T-cell (primary cell): Measurements from ENCODE around the gene TRPC4AP. TPM values are rescaled to one million over a fixed set of nuclear protein-coding genes. Genes with fewer than 3 reads are reported as not detected.
A peak's percentile ranks its signal among the peaks of the same experiment; 100 is the strongest.

Experiments
- ATAC-seq, 4 experiments: fragments of 200-7000 bp in 3 of 4; fragments of 150-1000 bp in 1 of 4; cut with Tn5 transposase; replicated peaks in 1 of 4; 1 replicate in 3 of 4; 2 replicates in 1 of 4; pipeline ENCODE4 v1.10.0; 2021; ENCODE audit warnings: moderate library complexity in 3 of 4, mild to moderate bottlenecking in 2 of 4, moderate number of reproducible peaks in 1 of 4
- CTCF ChIA-PET, 2 donors: fragments of 300-600 bp; sonication (Branson Sonifier 250); formaldehyde crosslinking; loops; one replicate each; lab custom pipeline; 2022; ENCODE audit warnings: antibody characterized with exemption in 2 of 2; lab: Charles Lee
- POLR2A ChIA-PET, 2 donors: fragments of 300-600 bp; sonication (Branson Sonifier 250); formaldehyde crosslinking; loops; one replicate each; lab custom pipeline; 2022; ENCODE audit warnings: antibody characterized with exemption in 2 of 2; lab: Charles Lee
- DNase-seq, 35 experiments: peaks; one replicate each; pipeline versions ENCODE4 v3.0.0 to v3.0.0-alpha.2; 2013 to 2023
- H3K27ac ChIP-seq: one replicate; pipeline ENCODE4 v1.5.1; 2013; ENCODE audit warnings: low read length
- H3K27me3 ChIP-seq, 2 experiments: replicated peaks in 1 of 2; 1 replicate in 1 of 2; 2 replicates in 1 of 2; pipeline versions ENCODE4 v1.6.1 to v1.7.0; 2013; ENCODE audit warnings: low read length in 1 of 2, mixed read lengths in 1 of 2; ENCODE audit not compliant: control insufficient read depth in 2 of 2, insufficient read depth in 2 of 2; ENCODE audit errors: extremely low read depth in 1 of 2
- H3K36me3 ChIP-seq, 2 donors: 1 replicate in 1 of 2; 2 replicates in 1 of 2; pipeline versions ENCODE4 v1.6.1 to v1.7.0; 2013; ENCODE audit warnings: low read length in 1 of 2; ENCODE audit not compliant: control insufficient read depth in 2 of 2, insufficient read depth in 1 of 2; ENCODE audit errors: extremely low read depth in 1 of 2
- H3K4me1 ChIP-seq, 2 experiments: 1 replicate in 1 of 2; 2 replicates in 1 of 2; pipeline versions ENCODE4 v1.6.1 to v1.7.0; 2013; ENCODE audit warnings: low read length in 2 of 2, mixed read lengths in 1 of 2; ENCODE audit not compliant: insufficient read depth in 2 of 2, control insufficient read depth in 1 of 2; ENCODE audit errors: extremely low read depth in 1 of 2
- H3K4me3 ChIP-seq, 2 donors: 1 replicate in 1 of 2; 2 replicates in 1 of 2; pipeline versions ENCODE4 v1.5.1 to v1.7.0; 2013; ENCODE audit warnings: mild to moderate bottlenecking in 2 of 2, low read length in 1 of 2, moderate library complexity in 1 of 2; ENCODE audit not compliant: control insufficient read depth in 1 of 2; ENCODE audit errors: extremely low read depth in 1 of 2
- H3K9me3 ChIP-seq: 2 replicates; pipeline ENCODE4 v1.7.0; 2013
- H3K27ac Mint-ChIP-seq, 2 donors: one replicate each; pipeline ENCODE4 v1.8.0; 2020 to 2021; ENCODE audit warnings: mild to moderate bottlenecking in 2 of 2, mixed read lengths in 2 of 2
- H3K27me3 Mint-ChIP-seq, 2 donors: one replicate each; pipeline ENCODE4 v1.8.0; 2021 to 2022; ENCODE audit warnings: mixed read lengths in 2 of 2
- H3K36me3 Mint-ChIP-seq: one replicate; pipeline ENCODE4 v1.8.0; 2021; ENCODE audit warnings: mixed read lengths
- H3K4me1 Mint-ChIP-seq, 3 donors: one replicate each; pipeline ENCODE4 v1.8.0; 2020 to 2022; ENCODE audit warnings: mixed read lengths in 3 of 3, mild to moderate bottlenecking in 1 of 3
- H3K4me3 Mint-ChIP-seq, 3 donors: one replicate each; pipeline ENCODE4 v1.8.0; 2020 to 2022; ENCODE audit warnings: mild to moderate bottlenecking in 3 of 3, mixed read lengths in 3 of 3, moderate library complexity in 3 of 3
- H3K9me3 Mint-ChIP-seq, 3 donors: one replicate each; pipeline ENCODE4 v1.8.0; 2020 to 2022; ENCODE audit warnings: mixed read lengths in 3 of 3
- WGBS: methylation state at CpG from one replicate; pipeline ENCODE4 v1.1.5; 2013; ENCODE audit warnings: missing lambda C conversion rate; ENCODE audit not compliant: insufficient coverage; 5-methylcytosine and 5-hydroxymethylcytosine counted together
- total RNA-seq, 35 experiments: library from RNA in 6 of 35; stranded (reverse) in 6 of 35; fragments of 120-200 nt in 1 of 35; gene quantifications; one replicate each; pipeline versions ENCODE4 v1.2.1 to v1.2.4 and lab custom pipeline; 2013 to 2026

Gene TRPC4AP
- total RNA-seq, 5 donors from 2014 or later (not counting 1 experiment from before 2014, with no cell fraction given), result 56.3 to 65.5 (median 63.5) TPM

DNA sequence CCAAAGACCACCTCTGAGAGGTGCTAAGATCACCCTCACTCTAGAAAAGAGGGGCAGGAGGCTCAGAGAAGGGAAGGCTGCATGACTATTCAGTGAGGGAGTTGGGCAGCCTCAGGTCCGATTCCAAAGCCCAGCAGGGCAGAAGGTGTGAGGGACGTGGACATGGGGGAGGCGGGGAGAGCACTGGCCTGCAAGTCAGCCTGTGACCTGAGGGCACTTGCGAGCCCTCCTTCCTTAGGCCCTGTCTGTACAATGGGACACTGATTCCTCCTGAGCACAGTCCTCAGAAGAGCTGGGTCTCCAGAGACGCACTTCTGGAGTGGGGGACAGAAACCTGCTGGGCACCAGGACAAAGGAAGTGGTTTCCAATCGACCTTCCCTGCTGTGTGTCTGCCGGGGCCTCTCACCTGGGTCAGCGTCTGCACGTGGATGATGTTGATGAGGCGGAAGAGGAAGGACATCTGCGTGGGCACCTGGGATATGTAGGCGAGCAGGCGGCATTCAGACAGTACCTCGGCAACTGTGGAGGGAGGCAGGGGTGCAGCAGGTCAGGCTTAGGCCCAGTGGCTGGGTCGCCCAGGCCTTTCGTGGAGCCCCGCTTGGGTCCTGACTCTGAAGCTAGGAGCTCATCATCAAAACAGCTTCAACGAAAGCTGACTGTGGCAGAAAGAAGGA lies 88.4 kb downstream of the TRPC4AP start:
- no peaks in the 10 kb centered on the region for H3K9me3 ChIP-seq
- ChIA-PET CTCF (no interaction called here), POLR2A (no interaction called here)
- H3K27me3 Mint-ChIP-seq, result no peaks in the 10 kb centered on the region
- no peaks in the 10 kb centered on the region for H3K9me3 Mint-ChIP-seq
- no peak for ATAC-seq
- 90% methylated on average over 10 of the region's 18 CpGs for WGBS
- no peak for DNase-seq
- no peak overlapping the region for H3K4me3 Mint-ChIP-seq
- H3K4me3 ChIP-seq, result no peak overlapping the region
- H3K36me3 ChIP-seq, result peaks cover 27 to 92% of the 10 kb centered on the region in 2 donors
- peaks cover 57% of the 10 kb centered on the region for H3K36me3 Mint-ChIP-seq
- H3K27ac Mint-ChIP-seq, result no peak overlapping the region
- H3K27me3 ChIP-seq, result no peaks in the 10 kb centered on the region
- H3K27ac ChIP-seq, result no peak overlapping the region
- H3K4me1 Mint-ChIP-seq, result no peaks in the 10 kb centered on the region
- no peaks in the 10 kb centered on the region for H3K4me1 ChIP-seq

DNA sequence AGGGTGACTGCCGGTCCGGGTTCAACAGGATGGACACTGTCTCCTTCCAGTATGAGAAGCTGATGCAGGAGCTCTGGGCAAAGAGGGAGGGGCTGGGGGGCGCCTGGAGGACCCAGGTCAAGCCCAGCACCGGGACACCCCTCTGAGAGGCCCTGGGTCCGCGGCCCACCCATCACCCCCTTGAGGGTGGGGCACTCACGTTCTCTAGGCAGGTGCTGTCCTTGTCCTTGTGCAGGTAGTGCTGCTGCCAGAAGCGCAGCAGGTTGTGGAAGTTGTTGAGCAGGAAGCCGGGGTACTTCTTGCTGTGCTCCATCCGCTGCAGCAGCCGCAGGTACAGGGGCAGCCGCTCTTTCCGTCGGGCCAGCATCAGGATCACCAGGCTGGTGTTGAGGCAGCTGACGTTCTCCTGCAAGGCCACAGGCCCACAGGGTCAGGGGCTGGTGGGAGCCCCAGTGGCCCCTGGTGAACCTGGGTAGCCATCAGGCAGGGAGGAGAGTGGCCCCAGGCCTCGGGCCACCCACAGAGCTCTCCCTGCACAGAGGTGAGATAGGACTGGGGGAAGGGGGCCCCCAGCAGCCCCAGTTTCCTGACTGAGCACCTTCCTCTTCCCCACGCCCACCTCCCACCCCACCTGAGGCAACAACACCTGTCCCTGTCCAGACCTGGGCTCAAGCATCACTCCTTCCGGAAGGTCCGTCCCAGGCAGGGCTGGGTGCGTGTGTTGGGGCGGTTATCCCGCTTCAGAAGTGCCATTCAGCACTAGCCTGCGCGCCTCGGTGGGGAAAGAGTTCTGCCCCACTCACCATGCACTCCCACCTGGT lies 89.2 kb downstream of the TRPC4AP start:
- WGBS, result 98% methylated on average over 18 of the region's 25 CpGs
- Mint-ChIP-seq H3K36me3 (peaks cover 57% of the 10 kb centered on the region), H3K4me1 (peaks cover 0 to under 1% (median 0%) of the 10 kb centered on the region in 3 donors), H3K9me3 (no peaks in the 10 kb centered on the region), H3K4me3 (no peak overlapping the region), H3K27ac (no peak overlapping the region), H3K27me3 (no peaks in the 10 kb centered on the region)
- no peaks in the 10 kb centered on the region for H3K27me3 ChIP-seq
- H3K4me1 ChIP-seq, result no peaks in the 10 kb centered on the region
- no peak overlapping the region for H3K4me3 ChIP-seq
- H3K36me3 ChIP-seq, result peaks cover 27 to 86% of the 10 kb centered on the region in 2 donors
- no peak overlapping the region for H3K27ac ChIP-seq
- POLR2A ChIA-PET, result no interaction called here
- H3K9me3 ChIP-seq, result no peaks in the 10 kb centered on the region
- DNase-seq (no peak), ATAC-seq (no peak)
- CTCF ChIA-PET, result no interaction called here

DNA sequence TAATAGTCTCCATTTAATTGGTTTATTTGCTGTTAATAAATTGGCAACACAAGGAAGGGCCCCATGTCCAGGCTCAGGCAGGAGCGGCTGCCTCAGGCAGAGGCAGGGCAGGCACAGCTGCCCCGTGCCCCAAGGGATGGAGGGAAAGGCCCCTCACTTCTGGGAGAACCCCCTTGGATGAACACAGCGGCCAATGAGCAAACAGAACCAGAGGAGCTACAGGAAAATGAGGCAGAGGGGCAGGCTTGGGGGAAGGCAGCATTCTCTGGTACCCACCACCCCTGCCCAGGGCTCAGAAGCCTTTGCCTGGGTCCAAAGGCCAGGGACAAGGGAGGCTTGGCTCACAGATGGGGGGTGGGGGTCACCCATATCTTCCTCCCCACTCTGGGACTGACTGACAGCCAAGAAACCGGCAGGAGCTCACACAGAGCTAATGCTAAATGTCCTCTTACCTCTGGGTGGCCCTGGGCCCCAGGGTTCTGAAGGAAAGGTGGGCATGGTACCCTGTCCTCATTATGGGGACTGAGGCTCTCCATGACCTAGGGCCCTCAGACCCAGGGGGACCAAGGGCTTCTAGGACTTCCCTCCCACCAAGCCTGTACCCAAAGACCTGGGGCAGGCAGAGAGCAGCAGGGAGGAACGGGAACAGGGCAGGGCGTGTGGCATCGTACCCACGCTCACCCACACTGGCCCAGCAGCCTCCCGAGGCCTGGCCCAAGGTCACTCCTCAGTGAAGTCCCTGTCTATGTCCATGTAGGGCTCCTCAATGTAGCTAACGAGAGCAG lies 90.0 kb downstream of the TRPC4AP start:
- DNase-seq (no peak), ATAC-seq (no peak)
- H3K4me3 Mint-ChIP-seq, result no peak overlapping the region
- H3K27me3 ChIP-seq, result no peaks in the 10 kb centered on the region
- no peaks in the 10 kb centered on the region for H3K4me1 ChIP-seq
- H3K4me3 ChIP-seq, result no peak overlapping the region
- H3K36me3 Mint-ChIP-seq, result peaks cover 60% of the 10 kb centered on the region
- no peaks in the 10 kb centered on the region for H3K9me3 ChIP-seq
- peaks cover 3 to 9% (median 4%) of the 10 kb centered on the region in 3 donors for H3K4me1 Mint-ChIP-seq
- CTCF ChIA-PET, result no interaction called here
- no peaks in the 10 kb centered on the region for H3K27me3 Mint-ChIP-seq
- no peak overlapping the region for H3K27ac Mint-ChIP-seq
- H3K36me3 ChIP-seq, result peaks cover 27 to 85% of the 10 kb centered on the region in 2 donors
- H3K9me3 Mint-ChIP-seq, result no peaks in the 10 kb centered on the region
- 86% methylated on average over 8 of the region's 10 CpGs for WGBS
- POLR2A ChIA-PET, result no interaction called here
- no peak overlapping the region for H3K27ac ChIP-seq

DNA sequence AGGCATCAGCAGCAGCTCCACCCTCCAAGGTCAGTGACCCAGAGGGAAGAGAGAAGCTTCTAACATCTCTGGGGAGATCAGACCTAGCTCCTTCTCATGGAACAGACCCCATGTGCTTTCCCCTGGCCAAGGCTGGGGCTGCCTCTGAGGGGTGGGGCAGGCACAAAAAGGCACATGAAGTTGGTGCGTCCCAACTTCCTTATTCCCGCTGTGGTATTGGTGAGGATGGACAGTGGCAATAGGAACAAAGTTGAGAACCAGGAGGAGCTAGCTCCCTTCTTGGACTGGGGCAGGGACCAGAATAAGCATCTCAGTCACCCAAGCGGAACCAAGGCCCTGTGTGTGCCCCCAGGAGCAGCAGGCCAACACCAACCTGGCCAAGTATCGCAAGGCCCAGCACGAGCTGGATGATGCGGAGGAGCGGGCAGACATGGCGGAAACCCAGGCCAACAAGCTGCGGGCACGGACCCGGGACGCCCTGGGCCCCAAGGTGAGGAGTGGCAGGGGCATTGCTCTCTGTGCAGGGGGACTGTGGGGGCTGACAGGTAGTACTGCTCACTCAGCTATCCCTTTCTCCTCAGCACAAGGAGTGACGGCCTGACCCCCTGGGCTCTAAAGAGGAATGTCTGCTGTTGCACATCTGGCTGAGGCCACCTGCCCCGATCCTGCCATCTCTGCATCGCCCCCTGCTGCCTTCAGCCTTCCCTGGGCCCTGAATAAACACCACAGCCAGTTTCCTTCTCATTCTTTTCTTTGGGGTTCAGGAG lies 90.8 kb downstream of the TRPC4AP start:
- H3K27ac Mint-ChIP-seq, result no peak overlapping the region
- peaks cover 57% of the 10 kb centered on the region for H3K36me3 Mint-ChIP-seq
- H3K27me3 Mint-ChIP-seq, result no peaks in the 10 kb centered on the region
- POLR2A ChIA-PET, result no interaction called here
- no peaks in the 10 kb centered on the region for H3K27me3 ChIP-seq
- H3K4me3 Mint-ChIP-seq, result no peak overlapping the region
- DNase-seq, result peak in 2 of 35 experiments; percentile 14 to 16
- peaks cover 5 to 10% (median 5%) of the 10 kb centered on the region in 3 donors for H3K4me1 Mint-ChIP-seq
- no peak overlapping the region for H3K4me3 ChIP-seq
- H3K9me3 Mint-ChIP-seq, result no peaks in the 10 kb centered on the region
- no peaks in the 10 kb centered on the region for H3K9me3 ChIP-seq
- H3K27ac ChIP-seq, result no peak overlapping the region
- no peaks in the 10 kb centered on the region for H3K4me1 ChIP-seq
- H3K36me3 ChIP-seq, result peaks cover 22 to 77% of the 10 kb centered on the region in 2 donors
- ATAC-seq, result no peak
- CTCF ChIA-PET, result interaction anchor here in 1 of 2 donors (0.5 kb wide), 1 partner anchor 316 kb away, joined by 3 read pairs; no protein-coding TSS in a partner anchor
- 94% methylated on average over 10 of the region's 15 CpGs for WGBS

DNA sequence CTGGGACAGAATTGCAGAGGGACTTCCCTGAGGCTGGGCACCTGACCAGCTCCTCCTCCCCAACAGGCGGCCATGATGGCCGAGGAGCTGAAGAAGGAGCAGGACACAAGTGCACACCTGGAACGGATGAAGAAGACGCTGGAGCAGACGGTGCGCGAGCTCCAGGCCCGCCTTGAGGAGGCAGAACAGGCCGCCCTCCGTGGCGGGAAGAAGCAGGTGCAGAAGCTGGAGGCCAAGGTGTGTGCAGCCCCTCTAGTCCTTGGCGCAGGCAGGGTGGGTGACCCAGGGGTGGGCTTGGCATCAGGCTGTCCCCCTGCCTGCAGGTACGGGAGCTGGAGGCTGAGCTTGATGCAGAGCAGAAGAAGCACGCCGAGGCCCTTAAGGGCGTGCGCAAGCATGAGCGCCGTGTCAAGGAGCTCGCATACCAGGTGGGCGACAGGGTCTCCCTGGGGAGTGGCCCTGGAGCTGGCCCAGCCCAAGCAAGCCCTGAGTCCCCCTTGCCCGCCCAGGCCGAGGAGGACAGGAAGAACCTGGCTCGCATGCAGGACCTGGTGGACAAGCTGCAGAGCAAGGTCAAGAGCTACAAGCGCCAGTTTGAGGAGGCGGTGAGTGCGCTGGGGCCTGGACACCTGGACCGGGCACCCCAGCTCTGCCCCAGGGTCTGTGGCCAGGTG lies 91.5 kb downstream of the TRPC4AP start:
- peaks cover 22 to 72% of the 10 kb centered on the region in 2 donors for H3K36me3 ChIP-seq
- ChIA-PET POLR2A (no interaction called here), CTCF (interaction anchor here in 1 of 2 donors (0.5 kb wide), 2 partner anchors 48 to 315 kb away, joined by 3 read pairs; no protein-coding TSS in a partner anchor)
- H3K27me3 ChIP-seq, result no peaks in the 10 kb centered on the region
- Mint-ChIP-seq H3K9me3 (no peaks in the 10 kb centered on the region), H3K27me3 (no peaks in the 10 kb centered on the region), H3K4me3 (no peak overlapping the region), H3K36me3 (peaks cover 59% of the 10 kb centered on the region), H3K27ac (no peak overlapping the region), H3K4me1 (peaks cover 5 to 10% (median 5%) of the 10 kb centered on the region in 3 donors)
- WGBS, result 97% methylated on average over 24 of the region's 28 CpGs
- H3K27ac ChIP-seq, result no peak overlapping the region
- H3K9me3 ChIP-seq, result no peaks in the 10 kb centered on the region
- no peak overlapping the region for H3K4me3 ChIP-seq
- no peaks in the 10 kb centered on the region for H3K4me1 ChIP-seq
- DNase-seq (no peak), ATAC-seq (no peak)
